WTC11 (cell line): ENCODE measurements around the gene SP3. TPM values are rescaled to one million over a fixed set of nuclear protein-coding genes. Genes with fewer than 3 reads are reported as not detected.

Source experiments
- ATAC-seq: fragments of 200-7000 bp; cut with Tn5 transposase; 2 replicates; pipeline ENCODE4 v1.10.0; 2021; ENCODE audit warnings: mild to moderate bottlenecking, moderate library complexity
- CTCF ChIA-PET: fragments of 300-600 bp; sonication (Branson Sonifier 250); formaldehyde crosslinking; loops from one replicate; lab custom pipeline; 2021; ENCODE audit warnings: antibody characterized with exemption; lab: Charles Lee
- POLR2A ChIA-PET: fragments of 350-600 bp; sonication (Branson Sonifier 250); formaldehyde crosslinking; loops from one replicate; lab custom pipeline; 2021; ENCODE audit warnings: antibody characterized with exemption; lab: Charles Lee
- DNase-seq: peaks from one replicate; pipeline ENCODE4 v3.0.0; 2021; ENCODE audit warnings: low spot score
- H3K27ac Mint-ChIP-seq: 2 replicates; pipeline ENCODE4 v1.8.0; 2021; ENCODE audit warnings: mixed read lengths
- H3K27me3 Mint-ChIP-seq: 2 replicates; pipeline ENCODE4 v1.8.0; 2021; ENCODE audit warnings: low read depth, mild to moderate bottlenecking, moderate library complexity, mixed read lengths
- H3K36me3 Mint-ChIP-seq: 2 replicates; pipeline ENCODE4 v1.8.0; 2021; ENCODE audit warnings: mixed read lengths
- H3K4me1 Mint-ChIP-seq: 2 replicates; pipeline ENCODE4 v1.8.0; 2022; ENCODE audit warnings: mixed read lengths
- H3K4me3 Mint-ChIP-seq: 2 replicates; pipeline ENCODE4 v1.8.0; 2021; ENCODE audit warnings: mild to moderate bottlenecking, moderate library complexity, mixed read lengths
- H3K9me3 Mint-ChIP-seq: 2 replicates; pipeline ENCODE4 v1.8.0; 2021; ENCODE audit warnings: mixed read lengths
- ATF1 ChIP-seq: sonication (generic); formaldehyde crosslinking; IDR thresholded peaks from 2 replicates; pipeline ENCODE4 v1.8.1; 2023; ENCODE audit warnings: mild to moderate bottlenecking, moderate library complexity, missing genetic modification reagents
- ATF6 ChIP-seq: sonication (generic); formaldehyde crosslinking; IDR thresholded peaks from 2 replicates; pipeline ENCODE4 v1.8.1; 2023; ENCODE audit warnings: mild to moderate bottlenecking, missing genetic modification reagents
- CDX4 ChIP-seq: fragments of 250-450 bp; sonication (Bioruptor Pico); IDR thresholded peaks from 2 replicates; pipeline ENCODE4 v1.9.0; 2021; ENCODE audit warnings: moderate library complexity, mild to moderate bottlenecking, inconsistent platforms, borderline replicate concordance
- E2F1 ChIP-seq: sonication (generic); formaldehyde crosslinking; IDR thresholded peaks from 2 replicates; pipeline ENCODE4 v1.8.0; 2022; ENCODE audit warnings: mild to moderate bottlenecking, missing genetic modification reagents
- E2F4 ChIP-seq: sonication (generic); formaldehyde crosslinking; IDR thresholded peaks from 2 replicates; pipeline ENCODE4 v1.8.1; 2022; ENCODE audit warnings: low read depth, mild to moderate bottlenecking, moderate library complexity, missing genetic modification reagents, borderline replicate concordance
- ETV6 ChIP-seq: sonication (generic); formaldehyde crosslinking; IDR thresholded peaks from 2 replicates; pipeline ENCODE4 v1.8.1; 2022; ENCODE audit warnings: mild to moderate bottlenecking, missing genetic modification reagents
- FOXP1 ChIP-seq: sonication (generic); formaldehyde crosslinking; IDR thresholded peaks from 2 replicates; pipeline ENCODE4 v1.8.0; 2022; ENCODE audit warnings: missing genetic modification reagents, mild to moderate bottlenecking, moderate library complexity, borderline replicate concordance
- GABPB1 ChIP-seq: sonication (generic); formaldehyde crosslinking; IDR thresholded peaks from 2 replicates; pipeline ENCODE4 v1.8.1; 2023; ENCODE audit warnings: mild to moderate bottlenecking, missing genetic modification reagents
- GTF2I ChIP-seq: fragments of 250-450 bp; sonication (Bioruptor Pico); conservative IDR thresholded peaks from 2 replicates; pipeline ENCODE4 v1.4.0; 2021; ENCODE audit warnings: mild to moderate bottlenecking
- HMGA2 ChIP-seq: fragments of 250-450 bp; sonication (Bioruptor Pico); IDR thresholded peaks from 2 replicates; pipeline ENCODE4 v1.4.0; 2021; ENCODE audit warnings: mild to moderate bottlenecking, moderate library complexity
- JAZF1 ChIP-seq: fragments of 250-450 bp; sonication (Bioruptor Pico); IDR thresholded peaks from 2 replicates; pipeline ENCODE4 v1.9.0; 2021; ENCODE audit warnings: moderate library complexity, mild to moderate bottlenecking, inconsistent platforms
- SP1 ChIP-seq: sonication (generic); formaldehyde crosslinking; conservative IDR thresholded peaks from 2 replicates; pipeline ENCODE4 v1.8.1; 2022; ENCODE audit warnings: missing genetic modification reagents
- TCF7 ChIP-seq: sonication (generic); formaldehyde crosslinking; IDR thresholded peaks from 2 replicates; pipeline ENCODE4 v1.8.0; 2022; ENCODE audit warnings: mild to moderate bottlenecking, low read depth, missing genetic modification reagents, moderate library complexity
- TEAD4 ChIP-seq: sonication (generic); formaldehyde crosslinking; IDR thresholded peaks from 2 replicates; pipeline ENCODE4 v1.8.0; 2022; ENCODE audit warnings: mild to moderate bottlenecking, missing genetic modification reagents
- ZNF121 ChIP-seq: sonication (generic); formaldehyde crosslinking; IDR thresholded peaks from 2 replicates; pipeline ENCODE4 v1.8.0; 2023; ENCODE audit warnings: missing genetic modification reagents
- ZNF232 ChIP-seq: sonication (generic); formaldehyde crosslinking; IDR thresholded peaks from 2 replicates; pipeline ENCODE4 v1.8.0; 2022; ENCODE audit warnings: mild to moderate bottlenecking, missing genetic modification reagents
- ZNF263 ChIP-seq: sonication (generic); formaldehyde crosslinking; IDR thresholded peaks from 2 replicates; pipeline ENCODE4 v1.8.1; 2022; ENCODE audit warnings: low read depth, mild to moderate bottlenecking, moderate library complexity, missing genetic modification reagents
- ZNF416 ChIP-seq: fragments of 250-450 bp; sonication (Bioruptor Pico); IDR thresholded peaks from 2 replicates; pipeline ENCODE4 v1.9.0; 2021; ENCODE audit warnings: mild to moderate bottlenecking, inconsistent platforms
- ZNF423 ChIP-seq: fragments of 250-450 bp; sonication (Bioruptor Pico); IDR thresholded peaks from 2 replicates; pipeline ENCODE4 v2.1.2; 2022; ENCODE audit warnings: mild to moderate bottlenecking, moderate library complexity
- ZNF532 ChIP-seq: fragments of 250-450 bp; sonication (Bioruptor Pico); IDR thresholded peaks from 2 replicates; pipeline ENCODE4 v1.9.0; 2021; ENCODE audit warnings: mild to moderate bottlenecking, borderline replicate concordance
- ZNF671 ChIP-seq: fragments of 250-450 bp; sonication (Bioruptor Pico); IDR thresholded peaks from 2 replicates; pipeline ENCODE4 v1.8.0; 2021; ENCODE audit warnings: mild to moderate bottlenecking
- total RNA-seq: library from RNA; stranded (reverse); gene quantifications from 3 replicates; pipeline ENCODE4 v1.2.3, GENCODE V29; 2021

SP3 gene
- total RNA-seq, 1 experiment from 2014 or later: 88.5 TPM

GRCh38 chr2:173898996-173899395, 66.2 kb downstream of the SP3 start:
- Mint-ChIP-seq H3K4me1 (no peaks in the 10 kb centered on the region), H3K27ac (no peak overlapping the region), H3K9me3 (no peaks in the 10 kb centered on the region), H3K4me3 (no peak overlapping the region), H3K36me3 (0 out of 2 replicates have a peak, but pooled peaks cover under 1% of the 10 kb centered on the region), H3K27me3 (no peaks in the 10 kb centered on the region)
- ChIA-PET CTCF (no interaction called here), POLR2A (interaction anchor here (0.7 kb wide), 1 partner anchor 426 kb away, joined by 3 read pairs; no protein-coding TSS in a partner anchor)
- ATAC-seq (no peak), DNase-seq (no peak)
- TF ChIP-seq ZNF416 (no peak), E2F1 (no peak), ATF6 (CRISPR knock-in tag) (no peak), SP1 (no peak), HMGA2 (no peak), FOXP1 (CRISPR knock-in tag) (no peak), ATF1 (no peak), ZNF232 (CRISPR knock-in tag) (no peak), ZNF121 (CRISPR knock-in tag) (no peak), CDX4 (no peak), ZNF671 (CRISPR knock-in tag) (no peak)

GRCh38 chr2:173898178-173898668, 67.0 kb downstream of the SP3 start:
- ATAC-seq (no peak; the same call in 1 of the 2 replicates), DNase-seq (no peak)
- Mint-ChIP-seq H3K27ac (no peak overlapping the region; the same call in 1 of the 2 replicates), H3K27me3 (no peaks in the 10 kb centered on the region), H3K9me3 (no peaks in the 10 kb centered on the region), H3K36me3 (no peaks in the 10 kb centered on the region), H3K4me1 (no peaks in the 10 kb centered on the region), H3K4me3 (no peak overlapping the region)
- CTCF ChIA-PET: no interaction called here
- no peak for TF ChIP-seq E2F4 (CRISPR knock-in tag)
- TF ChIP-seq JAZF1 (CRISPR knock-in tag): no peak
- no peak for TF ChIP-seq ETV6 (CRISPR knock-in tag)
- TF ChIP-seq ZNF121 (CRISPR knock-in tag): no peak
- no peak for TF ChIP-seq ZNF263 (CRISPR knock-in tag)
- TF ChIP-seq SP1: no peak
- no peak for TF ChIP-seq ZNF532
- TF ChIP-seq ZNF423: no peak
- TF ChIP-seq GABPB1 (CRISPR knock-in tag): no peak
- no peak for TF ChIP-seq TCF7 (CRISPR knock-in tag)
- no peak for TF ChIP-seq GTF2I (CRISPR knock-in tag)
- no peak for TF ChIP-seq TEAD4 (CRISPR knock-in tag)
- POLR2A ChIA-PET: no interaction called here
